ENCODE results near the gene LLGL2.

GRCh38 chr17:75592348-75593020 lies 67.0 kb downstream of the LLGL2 start:
- TF ChIP-seq POLR2A (IDR thresholded peaks at IDR 0.05; ENCODE audit: extremely low read depth, insufficient read length) (no peak), CTCF (IDR thresholded peaks at IDR 0.05; ENCODE audit: low read depth, low read length) (no peak), MAX (IDR thresholded peaks at IDR 0.05; ENCODE audit: low read depth, low read length) (no peak), MYC (IDR thresholded peaks at IDR 0.05; ENCODE audit: low read depth, low read length) (no peak)

Measured in NB4 (cell line).